Panc1 (cell line): ENCODE data around the gene C1orf232. TPM values are rescaled to one million over a fixed set of nuclear protein-coding genes. Genes with fewer than 3 reads are reported as not detected.

Experiments
- ATAC-seq: fragments of 200-7000 bp; cut with Tn5 transposase; 2 replicates; pipeline ENCODE4 v1.9.1; 2020; ENCODE audit warnings: mild to moderate bottlenecking, moderate library complexity
- BruUV-seq: library from RNA; stranded (reverse); fragments of 400-500 nt; replicated peaks from 2 replicates; lab custom pipeline; 2021; lab: Mats Ljungman, UMichigan
- CTCF ChIA-PET: fragments of 300-600 bp; sonication (Branson Sonifier 250); formaldehyde crosslinking; loops from one replicate; lab custom pipeline; 2022; ENCODE audit warnings: antibody characterized with exemption; lab: Charles Lee
- POLR2A ChIA-PET: fragments of 300-600 bp; sonication (Branson Sonifier 250); formaldehyde crosslinking; loops from one replicate; lab custom pipeline; 2022; ENCODE audit warnings: antibody characterized with exemption; lab: Charles Lee
- DNase-seq: peaks from one replicate; pipeline ENCODE4 v3.0.0-alpha.2; 2010; ENCODE audit warnings: low read depth, low spot score
- H3K27ac ChIP-seq: 2 replicates; pipeline ENCODE4 v1.5.1; 2011; ENCODE audit warnings: mild to moderate bottlenecking, low read length, inconsistent platforms
- H3K27me3 ChIP-seq: fragments of 200-500 bp; sonication (Bioruptor generic); 2 replicates; pipeline ENCODE4 v1.6.0; 2014; ENCODE audit warnings: low read length, inconsistent platforms; ENCODE audit not compliant: control insufficient read depth, insufficient read depth
- H3K36me3 ChIP-seq: fragments of 200-500 bp; sonication (Bioruptor generic); 2 replicates; pipeline ENCODE4 v1.5.1; 2014; ENCODE audit warnings: inconsistent platforms, mild to moderate bottlenecking, low read length, moderate library complexity; ENCODE audit not compliant: control insufficient read depth, insufficient read depth
- H3K4me1 ChIP-seq: 2 replicates; pipeline ENCODE4 v1.5.1; 2011; ENCODE audit warnings: inconsistent platforms, mild to moderate bottlenecking, low read length, moderate library complexity; ENCODE audit not compliant: control insufficient read depth, insufficient read depth
- H3K4me3 ChIP-seq, 2 experiments: 2 replicates each; pipeline ENCODE4 v1.5.1; 2011 to 2012; ENCODE audit warnings: low read depth in 2 of 2, low read length in 2 of 2, mild to moderate bottlenecking in 2 of 2, inconsistent platforms in 1 of 2, moderate library complexity in 1 of 2
- H3K9me3 ChIP-seq: fragments of 200-500 bp; sonication (Bioruptor generic); 2 replicates; pipeline ENCODE4 v1.5.1; 2014; ENCODE audit warnings: low read depth, mild to moderate bottlenecking, inconsistent platforms, low read length, moderate library complexity; ENCODE audit not compliant: control insufficient read depth, insufficient read depth
- CTCF ChIP-seq: fragments of 450-650 bp; IDR thresholded peaks from 2 replicates; pipeline ENCODE4 v1.5.1; 2017; ENCODE audit warnings: mild to moderate bottlenecking
- POLR2AphosphoS5 ChIP-seq: IDR thresholded peaks from 2 replicates; pipeline ENCODE4 v1.6.1; 2012; ENCODE audit warnings: mild to moderate bottlenecking, low read depth, low read length, moderate library complexity
- REST ChIP-seq, 2 experiments: IDR thresholded peaks; 2 replicates each; pipeline ENCODE4 v1.6.1; 2011 to 2012; ENCODE audit warnings: low read depth in 2 of 2, control low read depth in 1 of 2, low read length in 1 of 2, mild to moderate bottlenecking in 1 of 2, moderate library complexity in 1 of 2; ENCODE audit not compliant: insufficient read depth in 1 of 2
- SIN3A ChIP-seq: IDR thresholded peaks from 2 replicates; pipeline ENCODE4 v1.6.1; 2012; ENCODE audit warnings: low read depth, mild to moderate bottlenecking, low read length, moderate library complexity, borderline replicate concordance; ENCODE audit not compliant: insufficient read depth
- TCF7L2 ChIP-seq: IDR thresholded peaks from 2 replicates; pipeline ENCODE4 v1.6.1; 2011; ENCODE audit warnings: mild to moderate bottlenecking, low read depth, low read length, inconsistent platforms
- in situ Hi-C: cut with HindIII; loops from 2 replicates; pipeline ENCODE4 v1.10.0; 2016; ENCODE audit warnings: low sequenced_read_pairs, low pct_unique_long_range_greater_than_20kb
- intact Hi-C: fragments of 100-400 bp; cut with micrococcal nuclease; formaldehyde crosslinking; loops from one replicate; pipeline ENCODE4 v1.10.0; 2022; ENCODE audit not compliant: unreplicated experiment
- total RNA-seq: library from RNA; stranded (reverse); gene quantifications from one replicate; pipeline ENCODE4 v1.2.1, GENCODE V29; 2021; ENCODE audit not compliant: unreplicated experiment

C1orf232 gene
- total RNA-seq, 1 experiment from 2014 or later: not detected

- Histone ChIP-seq H3K27me3 (no peaks in the 10 kb centered on the region), H3K4me3 (no peak overlapping the region), H3K4me1 (no peaks in the 10 kb centered on the region), H3K27ac (no peak overlapping the region), H3K9me3 (no peaks in the 10 kb centered on the region), H3K36me3 (no peaks in the 10 kb centered on the region)
- POLR2A ChIA-PET: no interaction called here
- DNase-seq (no peak), ATAC-seq (no peak)
- in situ Hi-C loops (no loop called here), intact Hi-C loops (no loop called here)
- TF ChIP-seq SIN3A (no peak), TCF7L2 (no peak), CTCF (no peak), POLR2AphosphoS5 (no peak), REST (IDR thresholded peaks at IDR 0.05; ENCODE audit: insufficient read depth in 1 of 2, low read depth in 2 of 2, low read length in 1 of 2) (no peak)
- no TSS peak for BruUV-seq
- CTCF ChIA-PET: no interaction called here
Measured at GRCh38 chr1:26184883-26185282, 16.1 kb upstream of the C1orf232 start.

GRCh38 chr1:26184086-26184485 lies 15.3 kb upstream of the C1orf232 start:
- POLR2A ChIA-PET: interaction anchor here (0.7 to 0.9 kb wide), 2 partner anchors 14 to 31 kb away, joined by 3 to 4 read pairs; partner anchors contain the start of gene ZNF593
- no peaks in the 10 kb centered on the region for H3K9me3 ChIP-seq
- H3K4me1 ChIP-seq: no peaks in the 10 kb centered on the region
- no peak for DNase-seq
- TF ChIP-seq CTCF: no peak
- no peak for TF ChIP-seq SIN3A
- TF ChIP-seq TCF7L2: no peak
- TF ChIP-seq REST (IDR thresholded peaks at IDR 0.05; ENCODE audit: insufficient read depth in 1 of 2, low read depth in 2 of 2, low read length in 1 of 2): no peak
- no peak for TF ChIP-seq POLR2AphosphoS5
- no TSS peak for BruUV-seq
- intact Hi-C loops: no loop called here
- H3K36me3 ChIP-seq: no peaks in the 10 kb centered on the region
- CTCF ChIA-PET: no interaction called here
- in situ Hi-C loops: no loop called here
- H3K4me3 ChIP-seq: no peak overlapping the region
- H3K27ac ChIP-seq: no peak overlapping the region
- no peaks in the 10 kb centered on the region for H3K27me3 ChIP-seq
- no peak for ATAC-seq
